Neuronal stem cell (in vitro differentiated cells): ENCODE measurements around the gene IL11RA.
A peak's percentile ranks its signal among the peaks of the same experiment; 100 is the strongest.

Source experiments
- DNase-seq: peaks from one replicate; pipeline ENCODE4 v3.0.0-alpha.2; 2013; ENCODE audit warnings: low spot score
- H2AFZ ChIP-seq: one replicate; pipeline ENCODE4 v1.6.1; 2013; ENCODE audit warnings: mild to moderate bottlenecking, low read length, inconsistent platforms
- H2AK5ac ChIP-seq: 2 replicates; pipeline ENCODE4 v1.6.1; 2013; ENCODE audit warnings: low read depth, mild to moderate bottlenecking, inconsistent platforms, low read length, moderate library complexity, mixed read lengths
- H2BK120ac ChIP-seq: 2 replicates; pipeline ENCODE4 v1.6.1; 2013; ENCODE audit warnings: low read depth, mild to moderate bottlenecking, inconsistent platforms, low read length, moderate library complexity, mixed read lengths
- H2BK12ac ChIP-seq: one replicate; pipeline ENCODE4 v1.6.1; 2013; ENCODE audit warnings: low read length, inconsistent platforms
- H2BK15ac ChIP-seq: 2 replicates; pipeline ENCODE4 v1.6.1; 2013; ENCODE audit warnings: mild to moderate bottlenecking, low read length, inconsistent platforms, mixed read lengths
- H2BK5ac ChIP-seq: one replicate; pipeline ENCODE4 v1.6.1; 2013; ENCODE audit warnings: inconsistent platforms, mild to moderate bottlenecking, low read length, moderate library complexity
- H3K14ac ChIP-seq: one replicate; pipeline ENCODE4 v1.6.1; 2013; ENCODE audit warnings: low read length, inconsistent platforms
- H3K18ac ChIP-seq: 2 replicates; pipeline ENCODE4 v1.6.1; 2013; ENCODE audit warnings: low read length, inconsistent platforms
- H3K23ac ChIP-seq: 2 replicates; pipeline ENCODE4 v1.6.1; 2013; ENCODE audit warnings: low read depth, mild to moderate bottlenecking, mixed read lengths, low read length, inconsistent platforms; ENCODE audit not compliant: poor library complexity
- H3K27ac ChIP-seq: replicated peaks from 3 replicates; pipeline ENCODE4 v1.5.1; 2013; ENCODE audit warnings: low read length, inconsistent platforms
- H3K27me3 ChIP-seq, 3 experiments: 2 replicates each; pipeline ENCODE4 v1.6.1; 2013; ENCODE audit warnings: low read length in 3 of 3, mild to moderate bottlenecking in 2 of 3, inconsistent platforms in 1 of 3, low read depth in 1 of 3, mixed read lengths in 1 of 3, moderate library complexity in 1 of 3; ENCODE audit not compliant: control insufficient read depth in 3 of 3, insufficient read depth in 3 of 3
- H3K36me3 ChIP-seq, 2 donors: replicated peaks in 1 of 2; 2 replicates each; pipeline ENCODE4 v1.6.1; 2013; ENCODE audit warnings: low read length in 2 of 2; ENCODE audit not compliant: control insufficient read depth in 2 of 2, insufficient read depth in 2 of 2
- H3K4ac ChIP-seq: 2 replicates; pipeline ENCODE4 v1.6.1; 2013; ENCODE audit warnings: inconsistent platforms, mild to moderate bottlenecking, low read length, moderate library complexity
- H3K4me1 ChIP-seq, 2 donors: 1 replicate in 1 of 2; 2 replicates in 1 of 2; pipeline ENCODE4 v1.6.1; 2013; ENCODE audit warnings: low read length in 2 of 2, low read depth in 1 of 2; ENCODE audit not compliant: control insufficient read depth in 2 of 2, insufficient read depth in 1 of 2
- H3K4me2 ChIP-seq: one replicate; pipeline ENCODE4 v1.6.1; 2013; ENCODE audit warnings: mild to moderate bottlenecking, low read length, inconsistent platforms; ENCODE audit not compliant: insufficient read depth, poor library complexity, severe bottlenecking
- H3K4me3 ChIP-seq, 2 donors: 2 replicates each; pipeline ENCODE4 v1.5.1; 2013; ENCODE audit warnings: low read length in 2 of 2, mild to moderate bottlenecking in 2 of 2, inconsistent platforms in 1 of 2, moderate library complexity in 1 of 2
- H3K79me1 ChIP-seq: one replicate; pipeline ENCODE4 v1.6.1; 2013; ENCODE audit warnings: low read depth, mild to moderate bottlenecking, inconsistent platforms, low read length, moderate library complexity
- H3K9ac ChIP-seq: one replicate; pipeline ENCODE4 v1.6.1; 2013; ENCODE audit warnings: mild to moderate bottlenecking, low read depth, low read length, inconsistent platforms; ENCODE audit not compliant: poor library complexity
- H3K9me3 ChIP-seq, 2 donors: replicated peaks in 1 of 2; 2 replicates each; pipeline versions ENCODE3 to v1.6.1; 2013; ENCODE audit warnings: low read length in 2 of 2, mild to moderate bottlenecking in 2 of 2, inconsistent platforms in 1 of 2, low read depth in 1 of 2, mixed read lengths in 1 of 2, moderate library complexity in 1 of 2; ENCODE audit not compliant: control insufficient read depth in 2 of 2, insufficient read depth in 1 of 2
- H4K8ac ChIP-seq: one replicate; pipeline ENCODE4 v1.6.1; 2013; ENCODE audit warnings: low read depth, mild to moderate bottlenecking, inconsistent platforms, low read length, moderate library complexity
- H4K91ac ChIP-seq: one replicate; pipeline ENCODE4 v1.6.1; 2013; ENCODE audit warnings: low read length, low read depth, mild to moderate bottlenecking, inconsistent platforms; ENCODE audit not compliant: poor library complexity
- WGBS, 2 donors: extraction: QIAGEN DNeasy Blood & Tissue Kit; methylation state at CpG; one replicate each; pipeline ENCODE4 v1.1.7; 2013; ENCODE audit warnings: missing lambda C conversion rate in 2 of 2, mixed read lengths in 1 of 2; ENCODE audit not compliant: insufficient read length in 2 of 2, insufficient replicate concordance in 1 of 2; ENCODE audit errors: extremely low coverage in 2 of 2; 5-methylcytosine and 5-hydroxymethylcytosine counted together

The IL11RA gene

DNA sequence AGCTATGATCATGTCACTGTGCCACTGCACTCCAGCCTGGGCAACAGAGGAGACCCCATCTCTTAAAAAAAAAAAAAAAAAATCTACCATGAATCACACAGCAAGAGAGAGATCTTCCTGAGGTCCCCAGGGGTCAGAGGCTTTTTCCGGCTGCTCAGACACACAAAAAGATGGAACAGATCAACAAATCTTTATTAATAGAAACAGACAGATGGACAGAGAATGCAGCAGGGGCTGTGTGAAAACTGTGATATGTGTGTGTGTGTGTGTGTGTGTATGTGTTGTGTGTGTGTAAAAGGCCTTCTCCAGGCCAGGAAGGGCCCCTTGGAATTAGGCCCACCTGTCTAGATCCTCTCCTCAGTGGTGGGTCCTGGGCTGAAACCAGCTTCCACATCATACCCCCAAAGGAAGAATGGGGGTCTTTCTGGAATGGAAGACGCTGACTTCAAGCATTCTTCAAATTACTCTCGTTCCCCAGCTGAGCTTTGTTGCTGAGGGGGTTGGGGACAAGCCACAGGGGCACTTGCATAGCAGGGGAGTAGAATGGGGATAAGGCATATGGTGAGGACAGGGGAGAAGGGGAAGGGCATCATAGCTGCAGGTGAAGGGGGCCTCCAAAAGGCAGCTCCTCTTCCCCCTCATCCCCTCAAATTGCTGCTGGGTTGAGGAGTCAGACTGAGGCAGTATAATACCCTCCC, 17.3 kb upstream of the IL11RA start:
- Histone ChIP-seq H2BK12ac (no peak overlapping the region), H3K27ac (no peak overlapping the region), H3K4me1 (peaks cover 8 to 35% of the 10 kb centered on the region in 2 donors), H3K79me1 (peaks cover 11% of the 10 kb centered on the region), H3K9me3 (no peaks in the 10 kb centered on the region), H2BK120ac (no peak overlapping the region), H3K9ac (no peak overlapping the region), H3K4me3 (no peak overlapping the region), H4K91ac (no peak overlapping the region), H2AK5ac (no peak overlapping the region), H2BK15ac (no peak overlapping the region), H3K23ac (no peak overlapping the region), H4K8ac (no peak overlapping the region), H3K27me3 (peaks cover 0 to 19% (median 1%) of the 10 kb centered on the region in 3 experiments), H3K4ac (no peak overlapping the region), H3K14ac (no peak overlapping the region), H3K4me2 (no peak overlapping the region), H3K18ac (no peak overlapping the region), H3K36me3 (peaks cover 7 to 15% of the 10 kb centered on the region in 2 donors), H2AFZ (no peak overlapping the region), H2BK5ac (no peak overlapping the region)
- WGBS, 2 donors: no CpG with 5 or more reads among the region's 3 CpGs
- no peak for DNase-seq

DNA sequence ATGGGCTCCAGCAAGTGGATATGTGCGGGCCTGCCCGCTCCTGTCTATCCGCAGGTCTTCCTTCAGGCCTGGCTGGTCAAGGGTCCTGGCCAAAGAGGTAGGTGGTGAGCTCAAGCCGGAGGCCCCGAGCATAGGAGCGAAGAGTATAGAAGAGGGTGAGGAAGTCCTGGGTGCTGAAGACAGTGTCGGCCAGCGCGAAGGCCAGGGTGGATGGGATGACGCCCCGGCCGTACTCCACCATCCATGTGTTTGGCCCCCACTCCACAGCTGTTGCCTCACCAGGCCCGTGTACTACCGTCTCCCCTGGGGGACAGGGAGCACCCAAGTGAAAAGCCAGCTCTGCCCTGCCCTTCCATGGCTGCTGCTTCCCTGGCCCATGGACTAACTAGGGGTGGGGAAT, 16.4 kb upstream of the IL11RA start:
- peaks cover 7 to 15% of the 10 kb centered on the region in 2 donors for H3K36me3 ChIP-seq
- peaks cover 11% of the 10 kb centered on the region for H3K79me1 ChIP-seq
- peak overlapping the region; percentile 10 for H2BK12ac ChIP-seq
- H3K4ac ChIP-seq: no peak overlapping the region
- no CpG with 5 or more reads among the region's 14 CpGs for WGBS, 2 donors
- H3K18ac ChIP-seq: no peak overlapping the region
- H2AFZ ChIP-seq: no peak overlapping the region
- no peak overlapping the region for H3K4me2 ChIP-seq
- peak overlapping the region; percentile 67 for H2AK5ac ChIP-seq
- no peaks in the 10 kb centered on the region for H3K9me3 ChIP-seq
- no peak for DNase-seq
- no peak overlapping the region for H3K14ac ChIP-seq
- H2BK5ac ChIP-seq: no peak overlapping the region
- no peak overlapping the region for H4K8ac ChIP-seq
- peaks cover 8 to 29% of the 10 kb centered on the region in 2 donors for H3K4me1 ChIP-seq
- H3K9ac ChIP-seq: peak overlapping the region; percentile 38
- H2BK120ac ChIP-seq: no peak overlapping the region
- no peak overlapping the region for H3K27ac ChIP-seq
- H4K91ac ChIP-seq: no peak overlapping the region
- H3K4me3 ChIP-seq: no peak overlapping the region
- H3K23ac ChIP-seq: peak overlapping the region; percentile 31
- peaks cover 0 to 11% (median 0%) of the 10 kb centered on the region in 3 experiments for H3K27me3 ChIP-seq
- H2BK15ac ChIP-seq: no peak overlapping the region

DNA sequence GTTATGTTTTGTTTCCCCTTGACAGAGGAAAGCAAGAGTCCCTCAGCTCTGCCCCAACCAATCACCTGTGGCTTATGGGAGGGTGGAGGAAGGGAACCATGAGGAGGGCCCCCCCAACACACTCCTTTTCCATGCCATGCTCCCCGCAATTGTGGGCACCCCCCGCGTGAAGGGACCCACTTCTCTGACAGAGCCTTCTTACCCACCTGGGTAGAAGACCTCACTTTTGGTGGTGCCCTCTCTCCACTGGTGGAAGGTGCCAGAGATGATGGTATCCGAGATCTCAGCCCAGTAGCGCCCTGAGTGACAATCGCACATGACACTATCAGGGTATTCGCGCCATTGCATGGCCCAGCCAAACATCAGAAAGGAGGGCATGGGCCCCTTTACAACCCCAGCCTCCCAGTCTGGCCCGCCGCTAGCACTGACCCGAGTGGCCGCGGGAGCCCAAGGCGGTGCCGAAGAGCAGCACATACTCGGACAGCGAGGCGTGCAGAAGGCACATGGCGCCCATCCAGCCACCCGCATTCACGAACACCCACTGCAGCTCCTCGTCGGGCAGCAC, 15.1 kb upstream of the IL11RA start:
- H2BK120ac ChIP-seq: peak overlapping the region; percentile 48
- peak overlapping the region; percentile 96 for H3K4me2 ChIP-seq
- peaks cover 7 to 15% of the 10 kb centered on the region in 2 donors for H3K36me3 ChIP-seq
- peaks cover 11% of the 10 kb centered on the region for H3K79me1 ChIP-seq
- DNase-seq: no peak
- H2AK5ac ChIP-seq: peak overlapping the region; percentile 98
- H3K27me3 ChIP-seq: no peaks in the 10 kb centered on the region
- H3K18ac ChIP-seq: peak overlapping the region; percentile 95
- H4K8ac ChIP-seq: no peak overlapping the region
- H3K27ac ChIP-seq: no peak overlapping the region
- peak overlapping the region; percentile 97 for H3K23ac ChIP-seq
- peak overlapping the region; percentile 62 for H2BK5ac ChIP-seq
- H3K4me3 ChIP-seq: peak overlapping the region; percentile 90 to 92
- no peak overlapping the region for H2BK12ac ChIP-seq
- H2AFZ ChIP-seq: peak overlapping the region; percentile 100
- peaks cover 8 to 24% of the 10 kb centered on the region in 2 donors for H3K4me1 ChIP-seq
- H3K14ac ChIP-seq: peak overlapping the region; percentile 100
- H3K4ac ChIP-seq: peak overlapping the region; percentile 100
- H3K9me3 ChIP-seq: no peaks in the 10 kb centered on the region
- H4K91ac ChIP-seq: peak overlapping the region; percentile 94
- peak overlapping the region; percentile 99 for H3K9ac ChIP-seq
- H2BK15ac ChIP-seq: peak overlapping the region; percentile 92
- WGBS, 2 donors: no CpG with 5 or more reads among the region's 23 CpGs

DNA sequence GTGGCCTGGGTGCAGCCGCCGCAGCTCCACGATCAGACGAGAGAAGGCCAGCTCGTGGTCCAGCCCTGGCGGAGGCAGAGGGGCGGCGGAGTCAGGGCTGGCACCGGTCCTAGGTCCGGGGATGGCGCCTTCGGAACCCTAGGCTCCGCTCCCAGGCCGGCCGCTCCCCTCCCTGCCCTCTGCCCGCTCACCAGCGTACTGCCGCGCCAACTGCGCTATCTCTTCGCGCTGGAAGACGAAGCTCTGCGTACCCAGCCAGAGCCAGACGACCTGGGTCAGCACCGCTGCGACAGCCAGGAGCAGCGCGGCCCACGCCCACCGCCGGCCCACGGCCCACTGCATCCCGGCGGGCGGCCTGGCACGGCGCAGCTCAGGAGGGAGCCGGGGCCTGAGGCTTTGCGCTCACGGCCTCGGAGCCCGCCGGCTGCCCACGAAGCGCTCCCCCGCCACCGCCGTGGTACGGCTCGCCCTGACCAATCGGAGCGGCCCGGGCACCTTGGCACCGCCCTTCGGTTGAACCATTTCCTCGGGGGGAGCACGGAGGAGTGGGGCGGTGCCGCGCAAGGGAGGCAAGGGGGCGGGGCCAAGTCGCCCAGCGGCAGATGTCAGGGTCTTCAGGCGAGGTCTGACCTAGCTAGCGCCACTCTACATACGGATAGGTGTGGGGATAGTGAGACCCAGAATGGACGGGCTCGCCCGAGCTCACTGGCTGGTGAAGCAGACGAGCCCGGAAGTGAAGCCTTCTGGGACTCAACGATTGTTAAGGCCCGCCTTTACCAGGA, 14.4 kb upstream of the IL11RA start, which contains the start of gene SIGMAR1:
Gene SIGMAR1 (minus strand): TSS at position 432 of the 782 bp plus-strand sequence. CDS start 90 bp downstream, at position 342.
- H2BK120ac ChIP-seq: peak within 1 kb of the TSS; percentile 48
- H2AFZ ChIP-seq: peak within 1 kb of the TSS; percentile 100
- peak; percentile 94 for DNase-seq
- peak within 1 kb of the TSS; percentile 96 for H3K4me2 ChIP-seq
- H3K27ac ChIP-seq: no peak within 1 kb of the TSS
- whole genome bisulfite sequencing, 2 donors: no CpG with 5 or more reads among the region's 74 CpGs
- H2BK15ac ChIP-seq: peak within 1 kb of the TSS; percentile 92
- H4K8ac ChIP-seq: no peak within 1 kb of the TSS
- peak within 1 kb of the TSS; percentile 94 for H4K91ac ChIP-seq
- peak within 1 kb of the TSS; percentile 100 for H3K14ac ChIP-seq
- H2BK5ac ChIP-seq: peak within 1 kb of the TSS; percentile 62
- H3K27me3 ChIP-seq: no peaks in the 10 kb centered on the region
- H3K4ac ChIP-seq: peak within 1 kb of the TSS; percentile 100
- H3K23ac ChIP-seq: peak within 1 kb of the TSS; percentile 97
- peak within 1 kb of the TSS; percentile 98 for H2AK5ac ChIP-seq
- H3K18ac ChIP-seq: peak within 1 kb of the TSS; percentile 95
- H3K79me1 ChIP-seq: peaks cover 11% of the 10 kb centered on the region
- no peaks in the 10 kb centered on the region for H3K9me3 ChIP-seq
- peak within 1 kb of the TSS; percentile 99 for H3K9ac ChIP-seq
- H3K36me3 ChIP-seq: peaks cover 7 to 15% of the 10 kb centered on the region in 2 donors
- peak within 1 kb of the TSS; percentile 90 to 92 for H3K4me3 ChIP-seq
- peaks cover 8 to 22% of the 10 kb centered on the region in 2 donors for H3K4me1 ChIP-seq
- H2BK12ac ChIP-seq: no peak within 1 kb of the TSS
